K562 (cell line): ENCODE measurements around the gene RANGAP1. TPM values are rescaled to one million over a fixed set of nuclear protein-coding genes. Genes with fewer than 3 reads are reported as not detected.

Experiments used
- PHF21A ChIP-seq: fragments of 450-650 bp; IDR thresholded peaks from 2 replicates; pipeline ENCODE4 v1.6.1; 2017; ENCODE audit warnings: low read depth, borderline replicate concordance
- RAD21 ChIP-seq, 2 experiments: fragments of 250-450 bp in 1 of 2; fragments of 450-650 bp in 1 of 2; sonication (Bioruptor Pico) in 1 of 2; formaldehyde crosslinking in 1 of 2; IDR thresholded peaks in 1 of 2; conservative IDR thresholded peaks in 1 of 2; 2 replicates each; pipeline versions ENCODE4 v1.4.0 to v1.8.0; 2020 to 2022; ENCODE audit warnings: mild to moderate bottlenecking in 2 of 2, moderate library complexity in 1 of 2
- SIX5 ChIP-seq, 2 experiments: IDR thresholded peaks; 2 replicates each; pipeline ENCODE4 v1.6.1; 2011; ENCODE audit warnings: low read length in 2 of 2, borderline replicate concordance in 1 of 2, low read depth in 1 of 2, mild to moderate bottlenecking in 1 of 2, moderate library complexity in 1 of 2; ENCODE audit not compliant: insufficient read depth in 1 of 2
- TEAD2 ChIP-seq: fragments of 450-650 bp; IDR thresholded peaks from 2 replicates; pipeline ENCODE4 v1.6.1; 2016; ENCODE audit warnings: missing genetic modification characterization, control low read depth, missing compliant biosample characterization
- TOE1 ChIP-seq, 2 experiments: fragments of 450-650 bp in 1 of 2; sonication (generic) in 1 of 2; formaldehyde crosslinking in 1 of 2; IDR thresholded peaks; 2 replicates each; pipeline versions ENCODE4 v1.7.1 to v1.8.0; 2016 to 2022; ENCODE audit warnings: borderline replicate concordance in 2 of 2, mild to moderate bottlenecking in 2 of 2, antibody characterized with exemption in 1 of 2, inconsistent platforms in 1 of 2, low read depth in 1 of 2, missing genetic modification reagents in 1 of 2, moderate library complexity in 1 of 2
- ZBTB40 ChIP-seq, 2 experiments: fragments of 450-650 bp in 1 of 2; sonication (generic) in 1 of 2; formaldehyde crosslinking in 1 of 2; IDR thresholded peaks; 2 replicates each; pipeline versions ENCODE4 v1.7.1 to v1.9.0; 2016 to 2022; ENCODE audit warnings: inconsistent platforms in 1 of 2, mild to moderate bottlenecking in 1 of 2, missing genetic modification reagents in 1 of 2
- polyA plus RNA-seq, 8 experiments: library from polyadenylated mRNA; depleted of rRNA in 4 of 8; stranded (reverse) in 5 of 8; unstranded in 3 of 8; fragments of >200 nt; fragmentation: Nextera tagmentation in 2 of 8; fragmentation: Illumina TruSeq in 1 of 8; extraction: Ambion mirVana in 2 of 8; extraction: Trizol in 1 of 8; gene quantifications; 2 replicates each; pipeline versions ENCODE4 v1.2.1 to v1.2.3, GENCODE V29; 2011 to 2014; ENCODE audit warnings: inconsistent platforms in 1 of 8, missing spikeins in 1 of 8
- total RNA-seq, 7 experiments: library from RNA; depleted of rRNA in 6 of 7; stranded (reverse); fragments of >200 nt in 6 of 7; fragmentation: Illumina TruSeq in 2 of 7; extraction: Trizol in 2 of 7; gene quantifications; 2 replicates each; pipeline versions ENCODE4 v1.2.1 to v1.2.3, GENCODE V29; 2011 to 2021; ENCODE audit warnings: low replicate concordance in 1 of 7
- TF ChIP-seq, protein P1 (sequence below): fragments of 250-450 bp; sonication (Bioruptor Pico); IDR thresholded peaks from 2 replicates; pipeline ENCODE4 v1.5.0; 2020; ENCODE audit warnings: mild to moderate bottlenecking
- TF ChIP-seq, protein P2 (sequence below): sonication (generic); formaldehyde crosslinking; IDR thresholded peaks from 2 replicates; pipeline ENCODE4 v1.8.0; 2022; ENCODE audit warnings: mild to moderate bottlenecking, low read depth, missing genetic modification reagents
- TF ChIP-seq, protein P3 (sequence below): sonication (generic); formaldehyde crosslinking; IDR thresholded peaks from 2 replicates; pipeline ENCODE4 v1.8.0; 2022; ENCODE audit warnings: mild to moderate bottlenecking, missing genetic modification reagents

The RANGAP1 gene
- total and polyA plus RNA-seq, 9 of the 15 experiments (the other 6 are each of a cell fraction or from before 2014, with no cell fraction given) = 2.1 to 104 (median 50.6) TPM

GRCh38 chr22:41204992-41205900, 80.7 kb downstream of the RANGAP1 start, which contains the start of gene L3MBTL2 (continued):
- TF ChIP-seq ZBTB40 (IDR thresholded peaks at IDR 0.05) = peak; percentile 67
- no peak for TF ChIP-seq ZBTB40 (CRISPR knock-in tag; IDR thresholded peaks at IDR 0.05)
- TF ChIP-seq RAD21 (CRISPR knock-in tag; conservative IDR thresholded peaks at IDR 0.05 in 1 of 2, IDR thresholded peaks at IDR 0.05 in 1 of 2) = 0 out of 4 replicates have a peak, but pooled peaks of 1 of the 2 experiments have one; percentile 8
- TF ChIP-seq, protein P1, sequence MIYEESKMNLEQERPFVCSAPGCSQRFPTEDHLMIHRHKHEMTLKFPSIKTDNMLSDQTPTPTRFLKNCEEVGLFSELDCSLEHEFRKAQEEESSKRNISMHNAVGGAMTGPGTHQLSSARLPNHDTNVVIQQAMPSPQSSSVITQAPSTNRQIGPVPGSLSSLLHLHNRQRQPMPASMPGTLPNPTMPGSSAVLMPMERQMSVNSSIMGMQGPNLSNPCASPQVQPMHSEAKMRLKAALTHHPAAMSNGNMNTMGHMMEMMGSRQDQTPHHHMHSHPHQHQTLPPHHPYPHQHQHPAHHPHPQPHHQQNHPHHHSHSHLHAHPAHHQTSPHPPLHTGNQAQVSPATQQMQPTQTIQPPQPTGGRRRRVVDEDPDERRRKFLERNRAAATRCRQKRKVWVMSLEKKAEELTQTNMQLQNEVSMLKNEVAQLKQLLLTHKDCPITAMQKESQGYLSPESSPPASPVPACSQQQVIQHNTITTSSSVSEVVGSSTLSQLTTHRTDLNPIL (CRISPR knock-in tag) = no peak
- TF ChIP-seq TEAD2 (tag) = no peak
- TF ChIP-seq, protein P2, sequence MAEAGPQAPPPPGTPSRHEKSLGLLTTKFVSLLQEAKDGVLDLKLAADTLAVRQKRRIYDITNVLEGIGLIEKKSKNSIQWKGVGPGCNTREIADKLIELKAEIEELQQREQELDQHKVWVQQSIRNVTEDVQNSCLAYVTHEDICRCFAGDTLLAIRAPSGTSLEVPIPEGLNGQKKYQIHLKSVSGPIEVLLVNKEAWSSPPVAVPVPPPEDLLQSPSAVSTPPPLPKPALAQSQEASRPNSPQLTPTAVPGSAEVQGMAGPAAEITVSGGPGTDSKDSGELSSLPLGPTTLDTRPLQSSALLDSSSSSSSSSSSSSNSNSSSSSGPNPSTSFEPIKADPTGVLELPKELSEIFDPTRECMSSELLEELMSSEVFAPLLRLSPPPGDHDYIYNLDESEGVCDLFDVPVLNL = peak; percentile 77; the same call in 1 of the 2 replicates
- TF ChIP-seq SIX5 (IDR thresholded peaks at IDR 0.05; ENCODE audit: borderline replicate concordance in 1 of 2, insufficient read depth in 1 of 2, low read depth in 1 of 2, low read length in 2 of 2) = peak; percentile 72 to 77
- no peak for TF ChIP-seq PHF21A
- no peak for TF ChIP-seq TOE1 (IDR thresholded peaks at IDR 0.05; ENCODE audit: borderline replicate concordance)
- TF ChIP-seq TOE1 (CRISPR knock-in tag; IDR thresholded peaks at IDR 0.05; ENCODE audit: borderline replicate concordance, low read depth) = no peak
- TF ChIP-seq, protein P3, sequence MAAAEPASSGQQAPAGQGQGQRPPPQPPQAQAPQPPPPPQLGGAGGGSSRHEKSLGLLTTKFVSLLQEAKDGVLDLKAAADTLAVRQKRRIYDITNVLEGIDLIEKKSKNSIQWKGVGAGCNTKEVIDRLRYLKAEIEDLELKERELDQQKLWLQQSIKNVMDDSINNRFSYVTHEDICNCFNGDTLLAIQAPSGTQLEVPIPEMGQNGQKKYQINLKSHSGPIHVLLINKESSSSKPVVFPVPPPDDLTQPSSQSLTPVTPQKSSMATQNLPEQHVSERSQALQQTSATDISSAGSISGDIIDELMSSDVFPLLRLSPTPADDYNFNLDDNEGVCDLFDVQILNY (CRISPR knock-in tag) = no peak
